Lung (tissue), 16 donors: ENCODE measurements around the gene SMPDL3B. TPM values are rescaled to one million over a fixed set of nuclear protein-coding genes. Genes with fewer than 3 reads are reported as not detected.

Experiments used
- ATAC-seq: fragments of 200-7000 bp; cut with Tn5 transposase; one replicate; pipeline ENCODE4 v1.9.1; 2020; ENCODE audit warnings: moderate number of reproducible peaks; ENCODE audit not compliant: insufficient read depth, low FRiP score
- DNase-seq, 3 donors: peaks; one replicate each; pipeline ENCODE4 v3.0.0-alpha.2; 2013 to 2017
- H3K27ac ChIP-seq, 2 donors: one replicate each; pipeline ENCODE4 v1.5.1; 2013; ENCODE audit warnings: mild to moderate bottlenecking in 2 of 2, moderate library complexity in 2 of 2, control low read depth in 1 of 2, inconsistent platforms in 1 of 2, low read depth in 1 of 2, low read length in 1 of 2
- H3K27me3 ChIP-seq, 3 donors: one replicate each; pipeline ENCODE4 v1.5.1; 2013; ENCODE audit warnings: low read length in 2 of 3; ENCODE audit not compliant: control insufficient read depth in 3 of 3, insufficient read depth in 3 of 3
- H3K36me3 ChIP-seq, 4 donors: one replicate each; pipeline ENCODE4 v1.5.1; 2013; ENCODE audit warnings: low read length in 4 of 4, mild to moderate bottlenecking in 1 of 4, moderate library complexity in 1 of 4; ENCODE audit not compliant: control insufficient read depth in 4 of 4, insufficient read depth in 4 of 4
- H3K4me1 ChIP-seq, 5 donors: one replicate each; pipeline ENCODE4 v1.5.1; 2013; ENCODE audit warnings: low read length in 5 of 5, mild to moderate bottlenecking in 2 of 5, moderate library complexity in 1 of 5; ENCODE audit not compliant: control insufficient read depth in 5 of 5, insufficient read depth in 5 of 5
- H3K4me3 ChIP-seq: one replicate; pipeline ENCODE4 v1.5.1; 2013; ENCODE audit warnings: mild to moderate bottlenecking, control low read depth, moderate library complexity
- H3K9ac ChIP-seq, 2 donors: one replicate each; pipeline ENCODE4 v1.5.1; 2013; ENCODE audit warnings: low read length in 2 of 2, control low read depth in 1 of 2; ENCODE audit not compliant: insufficient read depth in 1 of 2
- H3K9me3 ChIP-seq, 4 donors: one replicate each; pipeline ENCODE4 v1.5.1; 2013; ENCODE audit warnings: low read length in 3 of 4, mild to moderate bottlenecking in 1 of 4, moderate library complexity in 1 of 4; ENCODE audit not compliant: control insufficient read depth in 4 of 4, insufficient read depth in 3 of 4
- CTCF ChIP-seq: IDR thresholded peaks from 2 replicates; pipeline ENCODE4 v1.5.1; 2012; ENCODE audit warnings: mild to moderate bottlenecking; ENCODE audit errors: control extremely low read depth, extremely low read depth
- WGBS, 2 donors: extraction: QIAGEN DNeasy Blood & Tissue Kit; methylation state at CpG; one replicate each; pipeline ENCODE4 v1.1.7; 2013; 5-methylcytosine and 5-hydroxymethylcytosine counted together
- long read RNA-seq, 5 donors: transcript quantifications; one replicate each; lab custom pipeline, GENCODE V29; 2026
- polyA plus RNA-seq, 2 donors: library from polyadenylated mRNA; stranded (reverse); fragments of 200-250 nt; gene quantifications; one replicate each; pipeline ENCODE4 v1.2.1, GENCODE V29; 2013
- total RNA-seq, 2 donors: library from RNA; depleted of rRNA in 1 of 2; stranded (reverse); fragments of >200 nt in 1 of 2; gene quantifications; one replicate each; pipeline ENCODE4 v1.2.1, GENCODE V29; 2014 to 2021
- donor health status: control.
- donor health status: control.
- donor health status: Bipolar disorder and iron deficiency.
- donor health status: healthy.
- donor health status: DM: yes; HTN: yes; CAD: no.

Gene SMPDL3B
- total RNA-seq (10 to 100 TPM; 16.5 to 17.6 TPM), polyA plus RNA-seq (10 to 100 TPM in 1 of 2 donors, 1 to 10 TPM in 1; 6.4 to 17.0 TPM)
- long read RNA-seq, donor 1, partial matches to known transcripts, result 0 of 2 reads
- long read RNA-seq, donor 1, other reads (novel, unspliced or antisense), result 0 of 2 reads
- long read RNA-seq, donor 2, result 0 reads
- long read RNA-seq, donor 3, partial matches to known transcripts, result 0 of 3 reads
- long read RNA-seq, donor 3, other reads (novel, unspliced or antisense), result 0 of 3 reads
- long read RNA-seq, donor 4, partial matches to known transcripts, result 0 of 1 reads
- long read RNA-seq, donor 4, other reads (novel, unspliced or antisense), result 0 of 1 reads
- long read RNA-seq, donor 5, transcript SMPDL3B-202 (8 exons, 1,878 nt), result major isoform, 8 of 19 reads
- long read RNA-seq, donor 5, partial matches to known transcripts, result 11 of 19 reads
- long read RNA-seq, donor 5, other reads (novel, unspliced or antisense), result 0 of 19 reads

- Histone ChIP-seq H3K9ac (peak within 1 kb of the TSS in 1 of 2 donors; percentile 58), H3K4me3 (no peak within 1 kb of the TSS), H3K27me3 (peaks cover 0 to 5% (median 0%) of the 10 kb centered on the region in 3 donors), H3K27ac (peak within 1 kb of the TSS in 1 of 2 donors; percentile 64), H3K4me1 (peaks cover 0 to 3% (median 0%) of the 10 kb centered on the region in 5 donors), H3K36me3 (no peaks in the 10 kb centered on the region), H3K9me3 (no peaks in the 10 kb centered on the region)
- 3 to 5% methylated on average over 16 of the region's 16 CpGs for WGBS, 2 donors
- peak; percentile 85 for ATAC-seq
- no peak for TF ChIP-seq CTCF
- DNase-seq, result peak; percentile 41 to 64 (median 56)
These were observed at the start of gene SMPDL3B for GRCh38 chr1:27934818-27935549. Gene SMPDL3B, plus strand, starts transcription at chr1:27935000. Its CDS starts 184 bp downstream, at chr1:27935184.

- Histone ChIP-seq H3K27me3 (no peaks in the 10 kb centered on the region), H3K4me1 (no peaks in the 10 kb centered on the region), H3K36me3 (peaks cover 0 to 22% (median 0%) of the 10 kb centered on the region in 4 donors), H3K27ac (peak overlapping the region in 1 of 2 donors; percentile 93), H3K9ac (no peak overlapping the region), H3K9me3 (no peaks in the 10 kb centered on the region), H3K4me3 (no peak overlapping the region)
- no peak for TF ChIP-seq CTCF
- DNase-seq (peak in 1 of 3 donors; percentile 18), ATAC-seq (peak; percentile 56)
- 44 to 67% methylated on average over 8 of the region's 8 CpGs for WGBS, 2 donors
These were observed 49.7 kb upstream of the SMPDL3B start for GRCh38 chr1:27885114-27885528.

- no peaks in the 10 kb centered on the region for H3K4me1 ChIP-seq
- peaks cover 0 to 24% (median 0%) of the 10 kb centered on the region in 4 donors for H3K36me3 ChIP-seq
- H3K27ac ChIP-seq, result peak overlapping the region in 1 of 2 donors; percentile 93
- peak; percentile 6 for ATAC-seq
- WGBS, 2 donors, result 42 to 71% methylated on average over 15 of the region's 15 CpGs
- no peak for TF ChIP-seq CTCF
- H3K27me3 ChIP-seq, result no peaks in the 10 kb centered on the region
- H3K4me3 ChIP-seq, result no peak overlapping the region
- H3K9me3 ChIP-seq, result no peaks in the 10 kb centered on the region
- no peak overlapping the region for H3K9ac ChIP-seq
- no peak for DNase-seq
These were observed 49.0 kb upstream of the SMPDL3B start for GRCh38 chr1:27885621-27886352.
